Middle frontal gyrus (tissue), 1 donor: Measurements from ENCODE around the gene PRRX2.
"Not testable (repeated sequence)": the region's sequence is repeated elsewhere in the genome, so short reads cannot be mapped to it uniquely, and the experiment has no call there.

Source experiments
- DNase-seq: peaks from one replicate; pipeline ENCODE4 v3.0.0-alpha.2; 2015; ENCODE audit warnings: low spot score; ENCODE audit errors: extremely low spot score

PRRX2 gene

DNA sequence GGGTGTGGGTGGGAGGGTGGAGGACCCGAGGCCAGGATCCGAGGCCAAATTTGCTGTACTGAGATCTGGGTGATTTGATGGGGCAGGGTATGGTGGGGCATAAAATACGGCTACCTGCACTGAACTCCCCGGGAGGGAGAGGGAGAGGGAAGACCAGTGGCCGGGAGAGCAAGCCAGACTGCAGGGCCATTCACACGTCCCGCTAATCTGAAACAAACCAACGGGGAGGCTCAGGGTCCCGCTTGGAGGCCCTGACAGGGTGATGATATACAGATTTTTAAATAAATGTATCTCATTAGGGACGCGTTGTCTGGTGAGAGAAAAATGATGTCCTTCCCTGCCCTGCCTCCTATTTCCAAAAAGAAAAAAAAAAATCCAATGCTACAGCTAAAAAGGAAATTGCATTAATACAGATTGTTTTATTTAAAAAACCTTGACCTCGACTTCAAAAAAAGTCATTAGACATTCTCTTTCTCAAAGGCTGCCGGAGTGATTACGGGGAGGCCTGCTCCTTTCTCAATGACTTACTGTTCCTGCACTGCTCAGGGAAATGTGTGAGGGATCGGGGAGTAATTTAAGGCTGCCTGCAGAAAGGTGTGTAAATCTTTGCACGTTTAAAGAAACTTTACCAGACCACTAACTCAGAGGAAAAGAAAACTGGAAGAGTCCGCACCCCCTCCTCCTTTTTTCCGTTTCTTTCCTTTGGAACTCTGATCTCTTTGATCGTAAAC, 11.5 kb upstream of the PRRX2 start:
- no peak for DNase-seq

DNA sequence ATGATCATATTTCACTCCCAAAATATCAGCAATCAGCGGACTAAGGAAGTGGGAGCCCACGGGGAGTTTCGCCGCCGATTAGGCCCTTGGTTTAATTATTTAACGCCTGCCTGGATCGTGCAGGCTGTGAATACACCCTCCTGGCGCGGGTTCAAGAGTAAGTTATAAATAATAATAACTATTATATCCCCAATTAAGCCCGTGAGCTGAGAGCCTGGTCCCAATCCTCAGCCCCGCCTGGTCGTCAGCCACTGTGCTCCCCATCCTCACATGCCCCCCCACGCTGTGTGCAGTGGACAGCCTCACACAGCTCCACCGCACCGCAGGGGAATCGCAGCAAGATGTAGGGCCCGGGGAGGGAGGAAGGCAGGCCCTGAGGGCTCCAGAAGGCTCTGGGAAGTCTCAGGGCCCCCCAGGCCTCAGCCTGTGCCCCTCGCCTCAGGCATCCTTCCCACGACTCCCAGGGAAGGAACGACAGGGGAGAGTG, 10.8 kb upstream of the PRRX2 start:
- DNase-seq = no peak

DNA sequence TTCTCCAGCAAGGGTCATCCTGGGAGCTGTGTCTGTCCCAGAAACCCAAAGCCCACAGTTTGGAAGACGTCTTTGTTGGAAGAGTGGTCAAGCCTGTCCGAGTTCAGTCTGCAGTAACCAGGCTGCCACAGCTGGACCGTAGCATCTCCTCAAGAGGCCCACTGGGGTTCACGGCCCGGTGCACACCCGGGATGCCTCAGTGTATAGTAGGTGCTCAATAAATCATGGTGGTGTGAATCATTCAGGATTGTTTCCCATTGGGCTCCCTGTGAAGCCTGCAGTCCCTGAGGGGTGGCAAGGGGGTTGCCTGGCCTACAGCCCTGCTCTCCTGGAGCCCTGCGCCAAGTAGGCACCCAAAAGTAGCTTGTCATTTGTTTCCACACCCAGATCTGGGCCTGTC, 10.3 kb upstream of the PRRX2 start:
- no peak for DNase-seq

DNA sequence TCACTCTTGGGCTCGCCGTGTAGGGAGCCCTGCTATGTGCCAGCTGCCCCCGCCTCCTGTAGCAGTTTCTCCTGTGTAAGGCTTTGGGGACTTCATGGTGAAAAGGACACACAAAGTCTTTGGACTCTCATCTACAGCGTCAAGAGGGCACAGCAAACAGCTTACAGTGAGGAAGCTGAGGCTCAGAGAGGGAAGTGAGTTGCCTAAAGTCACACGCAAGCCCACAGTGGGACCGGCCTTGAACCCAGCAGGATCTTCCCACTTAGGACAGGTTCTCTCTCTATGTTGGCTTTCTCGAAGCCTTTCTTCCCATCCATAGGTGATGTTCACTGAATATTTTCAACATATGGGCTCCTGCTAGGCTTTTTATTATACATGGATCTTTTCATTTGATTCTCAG, 9.8 kb upstream of the PRRX2 start:
- no peak for DNase-seq

DNA sequence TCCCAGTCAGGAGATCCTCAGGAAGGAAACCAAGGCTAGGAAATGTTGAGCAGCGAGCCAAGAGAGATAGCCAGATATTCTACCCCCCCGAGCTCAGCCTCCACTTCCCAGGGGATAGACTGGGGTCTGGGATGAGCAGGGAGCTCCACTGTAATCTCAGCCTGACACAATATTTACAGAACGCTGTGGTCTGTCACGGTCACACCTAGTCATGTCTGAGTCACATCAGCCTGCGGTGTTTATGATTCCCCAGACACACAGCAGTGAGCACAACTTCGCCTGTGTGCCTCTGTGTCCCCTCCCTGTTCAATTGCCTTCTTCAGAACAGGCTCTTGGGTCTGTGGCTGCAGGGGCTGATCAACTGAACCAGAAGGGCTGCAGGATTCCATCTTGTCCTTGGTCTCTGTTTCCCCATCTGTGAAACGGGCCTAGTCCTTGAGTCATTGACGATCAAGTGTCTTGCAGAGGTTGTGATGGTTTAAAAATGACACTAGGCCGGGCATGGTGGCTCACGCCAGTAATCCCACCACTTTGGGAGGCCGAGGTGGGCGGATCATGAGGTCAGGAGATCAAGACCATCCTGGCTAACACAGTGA, 8.6 kb upstream of the PRRX2 start:
- no peak for DNase-seq

DNA sequence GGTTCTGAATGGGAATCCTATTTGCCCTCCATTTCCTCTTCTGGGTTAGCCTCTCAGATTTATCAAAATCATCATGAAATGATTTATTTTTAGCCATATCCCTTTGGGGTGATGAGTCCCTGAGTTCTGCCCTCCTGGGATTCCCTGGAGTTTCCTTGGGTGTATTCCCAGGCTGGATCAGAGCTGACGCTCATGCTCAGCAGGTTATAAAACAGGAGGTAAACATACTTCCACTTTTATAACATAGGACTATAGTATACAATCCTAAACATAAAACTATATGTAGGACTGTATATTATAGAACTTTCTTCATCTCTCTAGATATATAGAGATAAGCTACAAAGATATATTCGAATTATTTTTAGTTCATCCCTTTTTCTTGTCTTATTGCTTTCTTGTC, 4.4 kb upstream of the PRRX2 start:
- DNase-seq = no peak

DNA sequence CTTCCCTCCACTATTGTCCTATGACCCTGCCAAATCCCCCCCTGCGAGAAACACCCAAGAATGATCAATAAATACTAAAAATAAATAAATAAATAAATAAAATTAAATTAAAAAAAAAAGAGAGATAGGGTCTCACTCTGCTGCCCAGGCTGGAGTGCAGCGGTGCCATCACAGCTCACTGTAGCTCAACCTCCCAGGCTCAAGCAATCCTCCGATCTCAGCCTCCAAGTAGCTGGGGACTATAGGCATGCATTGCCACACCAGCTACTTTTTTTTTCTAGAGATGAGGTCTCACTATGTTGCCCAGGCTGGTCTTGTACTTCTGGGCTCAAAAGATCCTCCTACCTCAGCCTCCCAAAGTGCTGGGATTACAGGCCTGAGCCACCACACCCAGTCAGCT, 3.2 kb upstream of the PRRX2 start:
- not testable (repeated sequence) for DNase-seq

DNA sequence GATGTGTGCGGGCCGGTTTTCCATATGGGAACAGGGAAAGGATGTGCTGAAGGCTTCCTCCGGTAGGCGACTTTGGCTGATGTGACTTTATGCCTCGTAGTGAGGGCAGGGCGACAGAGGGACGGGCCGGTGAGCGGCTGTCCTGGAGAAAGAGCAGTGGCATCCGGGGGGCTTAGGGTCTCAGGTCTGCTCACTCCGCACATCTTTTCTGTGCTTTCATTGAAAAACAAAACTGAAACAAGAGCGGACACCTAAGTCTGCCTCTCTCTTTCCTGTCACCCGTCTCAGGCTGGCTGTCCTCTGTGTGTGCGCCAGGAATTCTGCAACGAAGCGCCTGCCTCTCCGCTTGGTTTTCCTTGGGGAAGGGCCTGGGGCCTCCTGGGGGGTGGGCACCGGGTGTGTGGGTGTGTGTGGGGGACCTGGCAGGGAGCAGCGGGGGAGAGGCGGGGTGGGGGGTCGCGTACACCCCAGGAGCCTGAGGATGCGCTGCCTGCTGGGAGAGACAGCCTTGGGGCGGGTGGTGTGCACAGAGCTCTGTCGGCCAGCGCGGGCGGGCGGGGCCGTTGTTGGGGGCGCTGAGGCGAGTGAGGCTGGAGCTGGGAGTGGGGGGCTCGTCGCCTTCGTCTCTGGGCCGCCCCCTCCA, 580 bp upstream of the PRRX2 start:
- DNase-seq = no peak

DNA sequence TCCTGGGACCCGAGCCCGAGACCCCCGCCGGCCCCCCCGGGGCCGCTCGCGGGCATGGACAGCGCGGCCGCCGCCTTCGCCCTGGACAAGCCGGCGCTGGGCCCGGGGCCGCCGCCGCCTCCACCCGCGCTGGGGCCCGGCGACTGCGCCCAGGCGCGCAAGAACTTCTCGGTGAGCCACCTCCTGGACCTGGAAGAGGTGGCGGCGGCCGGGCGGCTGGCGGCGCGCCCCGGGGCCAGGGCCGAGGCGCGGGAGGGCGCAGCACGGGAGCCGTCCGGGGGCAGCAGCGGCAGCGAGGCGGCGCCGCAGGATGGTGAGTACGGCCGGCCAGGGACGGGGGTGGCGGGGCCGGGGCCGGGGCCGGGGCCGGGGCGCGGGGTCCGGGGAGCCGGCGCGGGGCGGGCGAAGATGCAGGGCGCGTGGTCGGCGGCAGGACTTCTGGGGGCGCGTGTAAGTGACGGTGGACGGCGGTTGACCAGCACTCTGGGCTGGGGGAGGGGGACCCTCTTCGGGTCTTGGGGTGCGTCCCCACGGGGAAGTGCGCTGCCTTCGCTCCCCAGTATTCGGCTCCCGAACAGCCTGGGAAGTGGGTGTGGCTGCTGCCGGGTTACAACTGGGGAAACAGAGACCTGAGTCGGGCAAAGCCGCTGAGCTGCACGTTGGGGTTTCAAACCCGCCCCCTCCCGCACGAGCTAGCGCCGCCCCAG, 520 bp downstream of the PRRX2 start:
- no peak for DNase-seq

DNA sequence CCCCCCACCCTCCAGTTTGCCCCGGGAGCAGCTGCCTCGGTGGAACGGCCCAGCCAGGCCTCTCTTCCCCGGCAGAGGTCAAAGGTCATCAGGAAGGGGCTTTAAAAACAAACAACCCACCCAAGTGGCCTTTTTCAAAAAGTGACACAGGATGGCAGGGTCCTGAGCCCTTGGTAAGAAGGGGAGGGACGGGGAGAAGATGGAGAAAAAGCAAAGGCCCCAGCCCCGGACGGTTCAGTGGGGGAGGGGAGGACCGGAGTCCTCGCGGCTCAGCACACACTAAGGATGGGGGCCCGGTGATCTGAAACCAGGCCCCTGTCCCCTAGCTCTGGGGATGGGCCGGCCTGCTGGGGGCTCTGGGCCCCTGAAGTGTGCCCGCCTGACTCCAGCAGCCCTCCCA, 1.1 kb downstream of the PRRX2 start:
- no peak for DNase-seq

DNA sequence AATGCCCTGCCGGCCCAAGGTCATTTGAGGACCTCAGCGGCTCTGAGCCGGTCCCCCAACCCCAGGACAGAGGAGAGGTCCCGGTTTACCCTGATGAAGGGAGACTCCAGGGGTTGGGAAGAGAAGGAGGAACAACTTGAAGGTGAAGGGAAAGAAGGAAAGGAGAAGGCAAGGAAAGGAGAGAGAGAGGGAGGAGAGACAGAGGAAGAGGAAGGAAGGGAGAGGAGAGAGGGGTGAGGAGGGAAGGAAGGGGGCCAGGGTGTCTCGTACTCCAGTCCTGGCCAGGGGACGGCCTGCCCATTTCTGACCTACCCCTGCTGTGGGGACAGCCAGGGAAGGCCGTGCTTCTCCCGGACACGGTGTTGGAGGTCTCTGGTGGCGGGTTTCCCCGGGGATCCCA, 1.9 kb downstream of the PRRX2 start:
- DNase-seq = no peak

DNA sequence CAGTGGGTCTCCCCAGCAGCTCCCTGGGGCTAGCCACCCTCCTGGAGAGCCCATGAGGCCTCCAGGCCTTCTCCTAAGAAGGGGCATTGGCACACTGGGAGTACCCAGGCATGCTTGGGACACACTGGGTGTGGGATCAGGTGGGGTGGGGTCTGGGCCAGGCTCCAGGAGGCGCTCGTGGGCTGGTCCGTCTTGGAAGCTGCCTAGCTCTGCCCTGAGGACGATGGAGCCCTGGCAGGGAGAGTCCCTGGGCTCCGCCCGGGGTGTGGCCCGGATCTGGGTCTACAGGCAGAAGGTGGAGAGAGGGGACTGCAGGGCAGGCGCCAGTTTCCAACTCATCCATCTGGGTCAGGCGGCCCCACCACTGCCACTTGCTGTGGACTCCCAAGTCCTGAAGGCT, 2.4 kb downstream of the PRRX2 start:
- DNase-seq = no peak

DNA sequence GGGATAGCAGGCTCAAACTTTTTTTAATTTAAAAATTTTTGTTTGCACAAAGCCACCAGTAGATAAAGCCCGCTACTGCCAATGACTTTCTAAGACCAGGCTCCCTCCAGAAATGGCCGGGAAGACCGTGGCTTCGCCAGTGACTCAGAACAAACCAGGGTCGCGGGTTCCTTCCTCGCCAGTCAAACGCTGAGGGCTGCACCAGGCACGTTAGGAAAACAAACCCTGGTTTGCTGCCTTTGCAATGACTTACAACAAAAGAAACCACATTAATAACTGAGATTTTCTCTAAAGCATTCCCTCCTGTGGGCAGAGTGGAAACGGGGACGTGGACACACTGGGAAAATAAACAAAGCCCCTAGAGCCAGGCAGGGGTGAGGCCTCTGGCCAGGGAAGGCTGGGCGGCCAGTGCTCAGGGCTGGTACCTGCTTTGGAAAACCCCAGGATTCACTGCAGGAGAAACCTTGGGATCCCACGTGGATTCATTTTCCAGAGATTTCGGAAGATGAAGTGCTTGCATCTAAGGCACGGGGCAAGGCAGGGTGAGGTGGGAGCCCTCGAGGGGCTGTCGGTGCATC, 3.8 kb downstream of the PRRX2 start:
- DNase-seq = no peak

DNA sequence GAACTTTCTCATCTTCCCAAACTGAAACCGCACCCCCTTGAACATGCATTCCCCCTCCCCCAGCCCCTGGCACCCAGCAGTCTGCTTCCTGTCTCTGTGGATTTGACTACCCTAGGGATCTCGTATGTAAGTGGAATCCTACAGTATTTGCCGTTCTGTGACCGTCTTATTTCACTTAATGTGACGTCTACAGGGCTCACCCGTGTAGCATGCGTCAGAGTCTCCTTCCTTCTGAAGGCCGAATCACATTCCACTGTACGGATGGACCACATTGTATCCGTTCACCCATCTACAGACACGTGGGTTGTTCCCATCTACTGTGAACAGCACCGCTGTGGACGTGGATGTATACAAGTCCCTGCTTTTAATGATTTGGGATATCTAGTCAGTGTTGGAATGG, 4.5 kb downstream of the PRRX2 start:
- no peak for DNase-seq

DNA sequence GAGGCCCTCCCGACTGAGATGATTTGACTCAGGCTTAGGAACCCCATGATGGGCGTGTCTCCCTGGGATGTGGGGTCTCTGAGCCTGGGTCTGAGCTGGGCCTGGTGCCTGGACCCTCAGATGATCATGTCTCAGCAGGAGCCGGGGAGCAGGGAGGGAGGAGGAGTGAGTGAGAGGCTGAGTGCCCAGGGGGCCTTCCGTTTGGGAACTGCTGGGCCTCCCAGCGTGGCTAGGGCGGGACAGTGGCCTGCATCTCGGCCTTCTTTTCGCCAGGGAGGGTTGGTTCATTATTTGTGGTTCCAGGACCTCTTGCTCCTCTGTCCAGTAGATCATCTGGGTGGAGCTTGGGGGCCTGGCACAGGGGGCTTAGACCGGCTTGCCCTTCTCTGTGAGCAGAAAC, 5.6 kb downstream of the PRRX2 start:
- no peak for DNase-seq

DNA sequence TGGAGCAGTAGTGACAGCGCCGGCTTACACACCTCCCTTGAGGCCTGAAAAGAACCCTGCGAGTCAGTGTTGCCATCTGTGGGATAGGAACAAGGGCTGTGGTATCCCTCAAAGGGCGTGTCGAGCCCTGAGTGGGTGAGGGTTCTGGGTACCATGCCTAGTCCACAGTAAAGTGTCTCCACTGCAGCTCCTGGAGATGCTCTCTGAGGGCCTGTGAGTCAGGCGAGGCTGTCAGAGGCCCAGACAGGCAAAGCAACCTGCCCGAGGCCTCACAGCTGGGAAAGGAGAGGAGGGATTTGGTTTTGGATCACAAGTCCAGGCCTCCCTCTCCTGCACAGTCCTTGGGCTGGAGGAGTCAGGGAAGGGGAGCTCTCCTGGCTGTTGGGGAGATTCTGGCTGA, 6.1 kb downstream of the PRRX2 start:
- no peak for DNase-seq

DNA sequence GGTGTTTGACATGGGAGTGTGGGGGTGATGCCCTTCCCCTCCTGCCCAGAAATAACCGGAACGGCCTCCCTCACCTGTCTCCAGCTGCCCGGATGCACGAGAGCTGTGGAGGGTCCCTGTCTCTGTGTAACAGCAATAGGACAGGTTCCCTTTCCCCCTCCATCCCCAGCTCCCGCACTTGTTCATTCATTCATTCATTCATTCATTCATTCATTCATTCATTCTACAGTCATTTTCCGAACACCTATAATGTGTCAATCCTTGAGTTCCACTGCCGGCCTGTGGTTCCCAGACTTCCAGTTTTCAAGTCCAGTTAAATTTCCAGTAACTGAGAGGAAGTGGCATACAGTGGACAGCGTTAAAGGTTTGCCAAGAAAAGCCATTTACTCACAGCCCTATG, 7.3 kb downstream of the PRRX2 start:
- no peak for DNase-seq

DNA sequence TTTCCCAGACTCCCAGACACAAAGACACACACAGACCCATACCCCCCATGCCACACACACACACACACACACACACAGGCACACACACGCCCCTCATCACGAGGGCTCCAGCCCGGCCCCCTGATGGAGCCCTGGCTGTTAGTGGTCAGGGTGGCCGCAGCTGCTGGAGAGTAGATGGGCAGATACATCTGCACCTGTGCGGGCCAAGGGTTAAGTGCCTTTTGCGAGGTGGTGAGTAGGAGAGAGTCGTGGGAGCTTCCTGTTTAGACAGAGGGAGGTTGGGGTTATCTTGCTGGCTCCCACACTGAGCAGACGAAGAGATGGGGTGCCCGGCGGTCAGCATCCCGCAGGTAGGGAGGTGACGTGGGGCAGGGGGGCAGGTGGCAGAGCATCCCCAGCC, 8.2 kb downstream of the PRRX2 start:
- no peak for DNase-seq

DNA sequence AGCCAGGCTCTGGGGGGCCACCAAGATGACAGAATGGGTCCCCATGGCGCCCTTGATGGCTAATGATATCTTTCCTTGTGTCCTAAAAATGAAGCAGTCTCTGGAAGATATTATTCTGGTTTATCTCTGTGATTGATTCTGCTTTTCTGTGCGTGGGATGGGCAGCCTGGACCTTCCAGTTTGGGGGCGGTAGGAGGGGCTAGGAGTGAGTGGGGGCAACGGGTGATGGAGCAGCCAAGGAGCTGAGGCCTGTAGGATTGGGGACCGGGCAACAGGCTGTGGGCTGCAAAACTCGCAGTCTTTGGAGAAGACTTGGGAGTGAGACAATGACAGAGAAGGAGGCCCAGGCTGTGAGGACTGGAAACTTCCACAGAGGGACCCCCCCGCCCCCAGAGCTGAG, 8.8 kb downstream of the PRRX2 start:
- DNase-seq = no peak

DNA sequence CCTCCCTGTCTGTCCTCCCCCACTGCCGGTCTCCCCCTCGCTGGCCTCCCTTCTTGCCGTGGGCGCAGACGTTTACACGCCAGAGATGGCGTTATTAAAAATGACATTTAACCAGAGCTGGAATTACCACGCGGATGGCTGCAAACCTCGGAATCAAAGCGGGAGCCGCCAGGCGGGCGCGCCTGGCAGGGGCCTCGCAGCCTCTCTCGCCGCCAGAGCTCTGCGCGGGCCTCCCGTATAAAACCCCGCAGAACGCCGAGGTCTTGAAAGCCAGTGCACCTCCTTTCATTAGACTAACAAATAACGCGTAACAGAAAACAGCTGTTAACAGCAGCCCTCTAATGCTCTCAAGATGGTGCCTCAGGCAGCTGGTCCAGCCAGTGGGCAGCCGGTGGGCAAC, 10.2 kb downstream of the PRRX2 start:
- DNase-seq = no peak

DNA sequence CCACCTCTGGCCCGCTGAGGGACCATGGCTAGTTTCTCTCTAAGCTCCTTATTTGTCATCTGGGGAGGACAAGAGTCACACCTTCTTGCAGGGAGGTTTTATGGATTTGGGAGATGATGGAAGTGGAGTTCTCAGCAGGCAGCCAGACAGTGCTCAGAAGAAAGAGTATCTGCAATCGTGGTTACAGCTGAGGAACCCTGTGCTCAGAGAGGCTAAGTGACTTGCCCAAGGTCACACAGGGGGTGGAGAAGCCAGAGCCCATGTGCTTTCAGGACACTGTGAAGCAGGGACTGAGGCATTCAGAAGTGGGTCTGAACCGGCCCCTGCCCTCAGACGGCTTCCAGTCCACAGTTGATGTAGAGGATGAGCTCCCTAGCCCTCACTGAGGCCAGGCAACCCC, 10.8 kb downstream of the PRRX2 start:
- DNase-seq = no peak

DNA sequence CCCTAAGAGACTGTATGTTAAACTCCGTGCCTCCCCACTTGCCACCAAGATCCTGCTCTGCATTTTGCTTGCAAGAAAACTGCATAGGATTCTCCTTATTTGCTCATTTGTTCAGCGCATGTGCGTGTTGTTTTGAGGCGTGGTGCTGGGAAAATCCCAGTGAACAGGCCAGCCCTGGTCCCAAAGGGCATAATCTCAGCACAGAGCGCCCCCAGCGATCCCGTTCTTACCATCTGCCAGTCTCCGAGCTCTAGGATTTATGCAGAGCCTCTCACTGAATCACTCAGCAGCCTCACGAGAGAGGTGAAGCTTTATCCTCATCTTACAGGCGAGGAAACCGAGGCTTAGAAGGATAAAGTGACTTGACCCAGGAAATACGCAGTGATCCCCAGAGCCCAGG, 11.5 kb downstream of the PRRX2 start:
- no peak for DNase-seq
